ENCODE data around the gene HNRNPL.

DNA sequence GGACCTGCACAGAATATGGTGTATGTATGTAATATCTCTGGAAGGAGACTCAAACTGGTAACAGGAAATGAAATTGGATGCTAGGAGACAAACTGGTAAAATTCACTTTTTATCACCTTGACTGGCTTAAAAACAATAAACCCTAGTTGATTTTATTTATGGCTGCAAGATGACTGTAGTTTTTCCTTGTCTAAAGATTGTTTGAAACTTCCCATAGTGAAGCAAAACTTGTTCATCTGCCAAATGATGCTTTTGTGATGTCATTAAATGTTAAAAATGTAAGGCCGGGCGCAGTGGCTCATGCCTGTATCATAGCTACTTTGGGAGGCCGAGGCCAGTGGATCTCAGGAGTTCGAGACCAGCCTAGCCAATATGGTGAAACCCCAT lies 15.7 kb downstream of the HNRNPL start:
- TF ChIP-seq, protein P1, sequence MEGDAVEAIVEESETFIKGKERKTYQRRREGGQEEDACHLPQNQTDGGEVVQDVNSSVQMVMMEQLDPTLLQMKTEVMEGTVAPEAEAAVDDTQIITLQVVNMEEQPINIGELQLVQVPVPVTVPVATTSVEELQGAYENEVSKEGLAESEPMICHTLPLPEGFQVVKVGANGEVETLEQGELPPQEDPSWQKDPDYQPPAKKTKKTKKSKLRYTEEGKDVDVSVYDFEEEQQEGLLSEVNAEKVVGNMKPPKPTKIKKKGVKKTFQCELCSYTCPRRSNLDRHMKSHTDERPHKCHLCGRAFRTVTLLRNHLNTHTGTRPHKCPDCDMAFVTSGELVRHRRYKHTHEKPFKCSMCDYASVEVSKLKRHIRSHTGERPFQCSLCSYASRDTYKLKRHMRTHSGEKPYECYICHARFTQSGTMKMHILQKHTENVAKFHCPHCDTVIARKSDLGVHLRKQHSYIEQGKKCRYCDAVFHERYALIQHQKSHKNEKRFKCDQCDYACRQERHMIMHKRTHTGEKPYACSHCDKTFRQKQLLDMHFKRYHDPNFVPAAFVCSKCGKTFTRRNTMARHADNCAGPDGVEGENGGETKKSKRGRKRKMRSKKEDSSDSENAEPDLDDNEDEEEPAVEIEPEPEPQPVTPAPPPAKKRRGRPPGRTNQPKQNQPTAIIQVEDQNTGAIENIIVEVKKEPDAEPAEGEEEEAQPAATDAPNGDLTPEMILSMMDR (IDR thresholded peaks at IDR 0.05), result no peak
- TF ChIP-seq POLR2A (IDR thresholded peaks at IDR 0.05) (no peak), POLR2AphosphoS5 (IDR thresholded peaks at IDR 0.05) (no peak)
